Testis (tissue), 3 donors: Measurements from ENCODE around the gene AIG1. TPM values are rescaled to one million over a fixed set of nuclear protein-coding genes. Genes with fewer than 3 reads are reported as not detected.
"Not testable (repeated sequence)": the region's sequence is repeated elsewhere in the genome, so short reads cannot be mapped to it uniquely, and the experiment has no call there.

ENCODE experiments used
- DNase-seq: peaks from one replicate; pipeline ENCODE4 v3.0.0-alpha.2; 2019
- H3K27ac ChIP-seq, 2 donors: fragments of 200-600 bp; sonication (generic); one replicate each; pipeline ENCODE4 v1.5.1; 2019
- H3K27me3 ChIP-seq: fragments of 200-600 bp; sonication (generic); one replicate; pipeline ENCODE4 v1.5.1; 2019
- H3K36me3 ChIP-seq: fragments of 200-600 bp; sonication (generic); one replicate; pipeline ENCODE4 v1.5.1; 2017; ENCODE audit warnings: low read depth; ENCODE audit errors: missing control alignments
- H3K4me1 ChIP-seq: fragments of 200-600 bp; sonication (generic); one replicate; pipeline ENCODE4 v1.5.1; 2019
- H3K4me3 ChIP-seq, 2 donors: fragments of 200-600 bp; sonication (generic); one replicate each; pipeline ENCODE4 v1.5.1; 2017 to 2019
- H3K9me3 ChIP-seq: fragments of 200-600 bp; sonication (generic); one replicate; pipeline ENCODE4 v1.5.1; 2017
- CTCF ChIP-seq, 3 experiments: fragments of 450-650 bp in 2 of 3; fragments of 200-600 bp in 1 of 3; sonication (generic) in 1 of 3; IDR thresholded peaks; one replicate each; pipeline ENCODE4 v1.5.1; 2016 to 2019; ENCODE audit warnings: antibody characterized with exemption in 3 of 3, mild to moderate bottlenecking in 2 of 3, moderate library complexity in 1 of 3
- POLR2A ChIP-seq: fragments of 450-650 bp; IDR thresholded peaks from one replicate; pipeline ENCODE4 v1.6.1; 2017; ENCODE audit warnings: antibody characterized with exemption, mild to moderate bottlenecking, moderate library complexity
- WGBS, 2 donors: methylation state at CpG; one replicate each; pipeline ENCODE4 v1.1.5; 2018; 5-methylcytosine and 5-hydroxymethylcytosine counted together
- intact Hi-C: fragments of 100-400 bp; cut with DNase I; formaldehyde crosslinking; loops from one replicate; pipeline ENCODE4 v1.15.1; 2023; ENCODE audit warnings: low total_unique reads
- polyA plus RNA-seq: library from polyadenylated mRNA; stranded (reverse); fragments of 350-450 nt; fragmentation: Illumina TruSeq; extraction: RNeasy Lipid Tissue Mini Kit (QIAGEN cat#74804); gene quantifications from one replicate; pipeline ENCODE4 v1.2.3, GENCODE V29; 2014; ENCODE audit warnings: low read depth, low replicate concordance; ENCODE audit not compliant: insufficient read depth
- total RNA-seq, 2 donors: library from RNA; depleted of rRNA; stranded (reverse); fragments of >200 nt; gene quantifications; one replicate each; pipeline ENCODE4 v1.2.3, GENCODE V29; 2016

Gene AIG1
- total and polyA plus RNA-seq, 3 donors from 2014 or later: 39.6 to 57.9 (median 50.7) TPM

- 87 to 94% methylated on average over 6 of the region's 6 CpGs for WGBS, 2 donors
- TF ChIP-seq CTCF (IDR thresholded peaks at IDR 0.05): no peak
- no peak for TF ChIP-seq POLR2A
- no peak overlapping the region for H3K4me3 ChIP-seq
- intact Hi-C loops: no loop called here
- no peaks in the 10 kb centered on the region for H3K27me3 ChIP-seq
- H3K4me1 ChIP-seq: no peaks in the 10 kb centered on the region
- no peak overlapping the region for H3K27ac ChIP-seq
- no peaks in the 10 kb centered on the region for H3K9me3 ChIP-seq
- no peaks in the 10 kb centered on the region for H3K36me3 ChIP-seq
- DNase-seq: no peak
These were observed 185.0 kb downstream of the AIG1 start for GRCh38 chr6:143245656-143246055.

- H3K4me1 ChIP-seq, DNase-seq, H3K36me3 ChIP-seq, intact Hi-C loops, H3K9me3 ChIP-seq, H3K4me3 ChIP-seq, H3K27ac ChIP-seq, H3K27me3 ChIP-seq: not testable (repeated sequence)
- WGBS, 2 donors: 90% methylated on average over 4 of the region's 4 CpGs
These were observed 185.6 kb downstream of the AIG1 start for GRCh38 chr6:143246166-143246775.

GRCh38 chr6:143247586-143247985 is 186.9 kb downstream of the AIG1 start:
- intact Hi-C loops: no loop called here
- TF ChIP-seq CTCF (IDR thresholded peaks at IDR 0.05) (no peak), POLR2A (no peak)
- 51 to 73% methylated on average over 3 of the region's 3 CpGs for WGBS, 2 donors
- H3K27me3 ChIP-seq: no peaks in the 10 kb centered on the region
- H3K27ac ChIP-seq: no peak overlapping the region
- no peaks in the 10 kb centered on the region for H3K4me1 ChIP-seq
- no peak for DNase-seq
- H3K36me3 ChIP-seq: no peaks in the 10 kb centered on the region
- no peak overlapping the region for H3K4me3 ChIP-seq
- H3K9me3 ChIP-seq: no peaks in the 10 kb centered on the region

GRCh38 chr6:143248359-143248758 is 187.7 kb downstream of the AIG1 start:
- Histone ChIP-seq H3K9me3 (no peaks in the 10 kb centered on the region), H3K27ac (no peak overlapping the region), H3K27me3 (no peaks in the 10 kb centered on the region), H3K36me3 (no peaks in the 10 kb centered on the region), H3K4me1 (no peaks in the 10 kb centered on the region), H3K4me3 (no peak overlapping the region)
- WGBS, 2 donors: 89% methylated on average over 4 of the region's 4 CpGs
- intact Hi-C loops: no loop called here
- TF ChIP-seq CTCF (IDR thresholded peaks at IDR 0.05): no peak
- TF ChIP-seq POLR2A: no peak
- DNase-seq: no peak

GRCh38 chr6:143251288-143251687 is 190.6 kb downstream of the AIG1 start:
- intact Hi-C loops: no loop called here
- Histone ChIP-seq H3K27me3 (no peaks in the 10 kb centered on the region), H3K36me3 (no peaks in the 10 kb centered on the region), H3K9me3 (no peaks in the 10 kb centered on the region), H3K4me3 (no peak overlapping the region), H3K4me1 (no peaks in the 10 kb centered on the region), H3K27ac (no peak overlapping the region)
- DNase-seq: no peak
- TF ChIP-seq POLR2A (no peak), CTCF (IDR thresholded peaks at IDR 0.05) (no peak)
- WGBS, 2 donors: 97 to 98% methylated on average over 4 of the region's 4 CpGs
